GM12873 (cell line): ENCODE measurements around the gene DST.

ENCODE experiments used
- CTCF ChIP-seq: IDR thresholded peaks from 2 replicates; pipeline ENCODE4 v1.5.1; 2012; ENCODE audit warnings: low read depth, mild to moderate bottlenecking, moderate library complexity, low read length, control low read depth; ENCODE audit not compliant: insufficient read depth; ENCODE audit errors: missing control alignments

The DST gene

GRCh38 chr6:56582236-56582635 lies 60.5 kb downstream of the DST start:
- TF ChIP-seq CTCF, result no peak

- TF ChIP-seq CTCF, result no peak
Measured at GRCh38 chr6:56581296-56581925, 61.3 kb downstream of the DST start.

GRCh38 chr6:56580271-56580670 lies 62.4 kb downstream of the DST start:
- TF ChIP-seq CTCF, result no peak

GRCh38 chr6:56579155-56579851 lies 63.4 kb downstream of the DST start:
- no peak for TF ChIP-seq CTCF

- TF ChIP-seq CTCF, result no peak
Measured at GRCh38 chr6:56575736-56576135, 67.0 kb downstream of the DST start.

- TF ChIP-seq CTCF, result no peak
Measured at GRCh38 chr6:56574292-56574691, 68.4 kb downstream of the DST start.

GRCh38 chr6:56573624-56574023 lies 69.1 kb downstream of the DST start:
- TF ChIP-seq CTCF, result no peak
